Measurements from ENCODE around the gene FAT4.

DNA sequence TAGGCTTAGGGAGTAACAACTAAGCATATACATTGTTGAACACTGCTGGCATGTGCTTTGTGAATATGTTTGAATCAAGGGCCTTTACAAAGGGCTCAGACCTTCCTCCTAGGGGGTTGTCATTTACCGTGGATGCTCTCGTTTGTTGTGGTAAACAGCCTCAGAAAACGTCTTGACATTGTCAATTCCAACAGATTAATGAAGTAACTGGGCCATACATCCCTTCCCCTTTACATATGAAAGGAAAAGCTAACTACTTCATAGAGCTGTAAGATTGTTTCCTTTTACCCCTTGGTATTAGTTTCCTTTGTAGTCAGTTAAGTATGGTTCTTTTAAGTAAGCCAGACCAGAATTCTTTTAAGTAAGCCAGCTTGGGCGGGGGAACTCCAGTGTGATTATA lies 42.9 kb downstream of the FAT4 start:
- TF ChIP-seq, protein P1, sequence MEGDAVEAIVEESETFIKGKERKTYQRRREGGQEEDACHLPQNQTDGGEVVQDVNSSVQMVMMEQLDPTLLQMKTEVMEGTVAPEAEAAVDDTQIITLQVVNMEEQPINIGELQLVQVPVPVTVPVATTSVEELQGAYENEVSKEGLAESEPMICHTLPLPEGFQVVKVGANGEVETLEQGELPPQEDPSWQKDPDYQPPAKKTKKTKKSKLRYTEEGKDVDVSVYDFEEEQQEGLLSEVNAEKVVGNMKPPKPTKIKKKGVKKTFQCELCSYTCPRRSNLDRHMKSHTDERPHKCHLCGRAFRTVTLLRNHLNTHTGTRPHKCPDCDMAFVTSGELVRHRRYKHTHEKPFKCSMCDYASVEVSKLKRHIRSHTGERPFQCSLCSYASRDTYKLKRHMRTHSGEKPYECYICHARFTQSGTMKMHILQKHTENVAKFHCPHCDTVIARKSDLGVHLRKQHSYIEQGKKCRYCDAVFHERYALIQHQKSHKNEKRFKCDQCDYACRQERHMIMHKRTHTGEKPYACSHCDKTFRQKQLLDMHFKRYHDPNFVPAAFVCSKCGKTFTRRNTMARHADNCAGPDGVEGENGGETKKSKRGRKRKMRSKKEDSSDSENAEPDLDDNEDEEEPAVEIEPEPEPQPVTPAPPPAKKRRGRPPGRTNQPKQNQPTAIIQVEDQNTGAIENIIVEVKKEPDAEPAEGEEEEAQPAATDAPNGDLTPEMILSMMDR (IDR thresholded peaks at IDR 0.05; ENCODE audit: control extremely low read depth in 1 of 3, insufficient read depth in 1 of 3, low read depth in 1 of 3, low read length in 3 of 3): no peak
- TF ChIP-seq BACH1 (IDR thresholded peaks at IDR 0.05; ENCODE audit: low read length) (no peak), NANOG (IDR thresholded peaks at IDR 0.05; ENCODE audit: insufficient read depth, low read depth, low read length, poor library complexity, severe bottlenecking) (peak; percentile 94), EZH2 (IDR thresholded peaks at IDR 0.05; ENCODE audit: low read depth, low read length, severe bottlenecking) (no peak), CBX5 (IDR thresholded peaks at IDR 0.05; ENCODE audit: low read depth, low read length) (no peak), POLR2AphosphoS5 (IDR thresholded peaks at IDR 0.05; ENCODE audit: low read depth, low read length) (no peak), RBBP5 (IDR thresholded peaks at IDR 0.05; ENCODE audit: borderline replicate concordance, low read depth, low read length) (no peak), SP1 (IDR thresholded peaks at IDR 0.05; ENCODE audit: low read depth, low read length) (peak; percentile 61), SIN3A (conservative IDR thresholded peaks at IDR 0.05 in 1 of 2, IDR thresholded peaks at IDR 0.05 in 1 of 2; ENCODE audit: low read depth in 1 of 2, low read length in 2 of 2) (0 out of 4 replicates have a peak, but pooled peaks have one; percentile 48 to 61), POLR2A (IDR thresholded peaks at IDR 0.05; ENCODE audit: control extremely low read depth in 1 of 2, low read depth in 2 of 2, low read length in 2 of 2) (no peak)
